Measurements from ENCODE around the gene CDHR2.

DNA sequence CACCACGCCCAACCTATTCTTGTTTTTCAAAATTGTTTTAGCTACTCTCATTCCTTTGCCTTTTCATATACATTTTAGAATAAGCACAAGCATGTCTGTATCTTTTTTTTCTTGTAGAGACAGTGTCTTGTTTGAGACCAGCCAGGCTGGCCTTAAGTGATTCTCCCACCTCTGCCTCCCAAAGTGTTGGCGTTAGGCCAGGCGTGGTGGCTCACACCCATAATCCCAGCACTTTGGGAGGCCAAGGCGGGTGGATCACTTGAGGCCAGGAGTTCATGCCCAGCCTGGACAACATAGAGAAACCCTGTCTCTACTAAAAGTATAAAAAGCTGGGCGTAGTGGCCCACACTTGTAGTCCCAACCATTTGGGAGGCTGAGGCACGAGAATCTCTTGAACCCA is 25.0 kb upstream of the CDHR2 start:
- TF ChIP-seq EZH2 (IDR thresholded peaks at IDR 0.05; ENCODE audit: borderline replicate concordance, low read depth, low read length, severe bottlenecking) (no peak), POLR2AphosphoS5 (IDR thresholded peaks at IDR 0.05; ENCODE audit: insufficient read depth, low read depth, low read length) (no peak), POLR2A (IDR thresholded peaks at IDR 0.05; ENCODE audit: low read depth, low read length) (no peak), FOS (IDR thresholded peaks at IDR 0.05; ENCODE audit: borderline replicate concordance, insufficient read depth, low read length) (no peak)
- TF ChIP-seq, protein P1, sequence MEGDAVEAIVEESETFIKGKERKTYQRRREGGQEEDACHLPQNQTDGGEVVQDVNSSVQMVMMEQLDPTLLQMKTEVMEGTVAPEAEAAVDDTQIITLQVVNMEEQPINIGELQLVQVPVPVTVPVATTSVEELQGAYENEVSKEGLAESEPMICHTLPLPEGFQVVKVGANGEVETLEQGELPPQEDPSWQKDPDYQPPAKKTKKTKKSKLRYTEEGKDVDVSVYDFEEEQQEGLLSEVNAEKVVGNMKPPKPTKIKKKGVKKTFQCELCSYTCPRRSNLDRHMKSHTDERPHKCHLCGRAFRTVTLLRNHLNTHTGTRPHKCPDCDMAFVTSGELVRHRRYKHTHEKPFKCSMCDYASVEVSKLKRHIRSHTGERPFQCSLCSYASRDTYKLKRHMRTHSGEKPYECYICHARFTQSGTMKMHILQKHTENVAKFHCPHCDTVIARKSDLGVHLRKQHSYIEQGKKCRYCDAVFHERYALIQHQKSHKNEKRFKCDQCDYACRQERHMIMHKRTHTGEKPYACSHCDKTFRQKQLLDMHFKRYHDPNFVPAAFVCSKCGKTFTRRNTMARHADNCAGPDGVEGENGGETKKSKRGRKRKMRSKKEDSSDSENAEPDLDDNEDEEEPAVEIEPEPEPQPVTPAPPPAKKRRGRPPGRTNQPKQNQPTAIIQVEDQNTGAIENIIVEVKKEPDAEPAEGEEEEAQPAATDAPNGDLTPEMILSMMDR (IDR thresholded peaks at IDR 0.05; ENCODE audit: extremely low read depth in 1 of 2, insufficient read depth in 1 of 2, low read depth in 1 of 2, low read length in 2 of 2): no peak
- TF ChIP-seq, protein P2, sequence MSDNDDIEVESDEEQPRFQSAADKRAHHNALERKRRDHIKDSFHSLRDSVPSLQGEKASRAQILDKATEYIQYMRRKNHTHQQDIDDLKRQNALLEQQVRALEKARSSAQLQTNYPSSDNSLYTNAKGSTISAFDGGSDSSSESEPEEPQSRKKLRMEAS (IDR thresholded peaks at IDR 0.05; ENCODE audit: insufficient read depth, insufficient read length): no peak

Measured in endothelial cell of umbilical vein (primary cell).